ENCODE measurements around the gene PACS2. TPM values are rescaled to one million over a fixed set of nuclear protein-coding genes. Genes with fewer than 3 reads are reported as not detected.

PACS2 gene
- total RNA-seq, 1 experiment from 2014 or later = 72.5 TPM

GRCh38 chr14:105430042-105430441, 115.5 kb downstream of the PACS2 start:
- H3K36me3 Mint-ChIP-seq (ENCODE audit: insufficient read depth in 1 of 3, low read depth in 3 of 3) = peaks cover 36 to 56% (median 44%) of the 10 kb centered on the region in 3 experiments
- peak overlapping the region in 2 of 3 experiments; percentile 58 to 70; a peak in 2 of 7 replicates for H3K27ac Mint-ChIP-seq
- DNase-seq = no peak
- Histone ChIP-seq H2BK15ac (ENCODE audit: low read depth, low read length) (no peak overlapping the region), H4K20me1 (ENCODE audit: control insufficient read depth, insufficient read depth, insufficient read length) (no peaks in the 10 kb centered on the region), H3K9ac (ENCODE audit: extremely low read depth, insufficient read length, low read length) (no peak overlapping the region), H2BK12ac (ENCODE audit: insufficient read length, low read depth, low read length) (no peak overlapping the region), H3K9me3 (ENCODE audit: control insufficient read depth, low read depth, low read length) (no peaks in the 10 kb centered on the region), H3K4me1 (ENCODE audit: insufficient read depth, low read length) (no peaks in the 10 kb centered on the region), H2AFZ (ENCODE audit: low read length) (no peak overlapping the region), H2AK5ac (ENCODE audit: insufficient read length, low read length) (no peak overlapping the region), H4K8ac (replicated peaks; ENCODE audit: insufficient read length, low read depth, low read length) (no peak overlapping the region), H3K27ac (ENCODE audit: insufficient read length, low read depth, low read length) (no peak overlapping the region), H3T11ph (ENCODE audit: low read length) (no peak overlapping the region), H3K27me3 (ENCODE audit: insufficient read depth, low read length) (no peaks in the 10 kb centered on the region), H3K4me2 (ENCODE audit: insufficient read depth, insufficient read length, low read length) (no peak overlapping the region), H3K18ac (ENCODE audit: insufficient read length, low read depth, low read length) (no peak overlapping the region), H3K56ac (ENCODE audit: insufficient read length, low read depth, low read length) (no peak overlapping the region), H3K4ac (ENCODE audit: low read depth, low read length) (no peak overlapping the region), H3K79me1 (ENCODE audit: insufficient read depth, low read depth, low read length, poor library complexity, severe bottlenecking) (peaks cover 18% of the 10 kb centered on the region), H2BK5ac (ENCODE audit: insufficient read length, low read length) (no peak overlapping the region), H2BK120ac (ENCODE audit: low read depth, low read length, poor library complexity, severe bottlenecking) (no peak overlapping the region), H4K91ac (ENCODE audit: insufficient read length, low read depth, low read length) (no peak overlapping the region), H4K5ac (ENCODE audit: insufficient read length, low read depth, low read length) (no peak overlapping the region), H3K14ac (ENCODE audit: insufficient read depth, low read length) (no peak overlapping the region), H3K23me2 (ENCODE audit: insufficient read length, low read depth, low read length, poor library complexity, severe bottlenecking) (no peaks in the 10 kb centered on the region), H3K23ac (ENCODE audit: insufficient read length, low read depth, low read length) (no peak overlapping the region), H3K79me2 (ENCODE audit: insufficient read depth, low read length) (peaks cover 37% of the 10 kb centered on the region; the same call in 1 of the 2 replicates), H2BK20ac (ENCODE audit: low read depth, low read length, poor library complexity, severe bottlenecking) (no peak overlapping the region)
- TF ChIP-seq, protein P1, sequence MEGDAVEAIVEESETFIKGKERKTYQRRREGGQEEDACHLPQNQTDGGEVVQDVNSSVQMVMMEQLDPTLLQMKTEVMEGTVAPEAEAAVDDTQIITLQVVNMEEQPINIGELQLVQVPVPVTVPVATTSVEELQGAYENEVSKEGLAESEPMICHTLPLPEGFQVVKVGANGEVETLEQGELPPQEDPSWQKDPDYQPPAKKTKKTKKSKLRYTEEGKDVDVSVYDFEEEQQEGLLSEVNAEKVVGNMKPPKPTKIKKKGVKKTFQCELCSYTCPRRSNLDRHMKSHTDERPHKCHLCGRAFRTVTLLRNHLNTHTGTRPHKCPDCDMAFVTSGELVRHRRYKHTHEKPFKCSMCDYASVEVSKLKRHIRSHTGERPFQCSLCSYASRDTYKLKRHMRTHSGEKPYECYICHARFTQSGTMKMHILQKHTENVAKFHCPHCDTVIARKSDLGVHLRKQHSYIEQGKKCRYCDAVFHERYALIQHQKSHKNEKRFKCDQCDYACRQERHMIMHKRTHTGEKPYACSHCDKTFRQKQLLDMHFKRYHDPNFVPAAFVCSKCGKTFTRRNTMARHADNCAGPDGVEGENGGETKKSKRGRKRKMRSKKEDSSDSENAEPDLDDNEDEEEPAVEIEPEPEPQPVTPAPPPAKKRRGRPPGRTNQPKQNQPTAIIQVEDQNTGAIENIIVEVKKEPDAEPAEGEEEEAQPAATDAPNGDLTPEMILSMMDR (conservative IDR thresholded peaks at IDR 0.05) = no peak
- no peaks in the 10 kb centered on the region; the same call in 1 of the 2 replicates for H3K27me3 Mint-ChIP-seq (ENCODE audit: low read depth)
- H3K4me1 Mint-ChIP-seq = peaks cover 11 to 12% of the 10 kb centered on the region in 2 experiments
- H3K4me3 Mint-ChIP-seq = no peak overlapping the region
- WGBS (ENCODE audit: extremely low coverage, insufficient read length, low lambda C conversion rate) = no CpG with 5 or more reads among the region's 6 CpGs
- peaks cover 0 to 3% of the 10 kb centered on the region in 2 experiments; a peak in 1 of 5 replicates for H3K9me3 Mint-ChIP-seq
